HepG2 (cell line): ENCODE measurements around the gene CA7. TPM values are rescaled to one million over a fixed set of nuclear protein-coding genes. Genes with fewer than 3 reads are reported as not detected.

ENCODE experiments used
- BATF2 ChIP-seq: sonication (generic); formaldehyde crosslinking; IDR thresholded peaks from 2 replicates; pipeline ENCODE4 v1.8.0; 2022; ENCODE audit warnings: mild to moderate bottlenecking, missing genetic modification reagents, moderate library complexity
- ELF4 ChIP-seq: sonication (generic); formaldehyde crosslinking; IDR thresholded peaks from 2 replicates; pipeline ENCODE4 v1.5.0; 2020; ENCODE audit warnings: missing genetic modification reagents, mild to moderate bottlenecking, moderate library complexity, borderline replicate concordance
- JUN ChIP-seq: sonication (generic); formaldehyde crosslinking; IDR thresholded peaks from 2 replicates; pipeline ENCODE4 v1.4.0; 2020; ENCODE audit warnings: mild to moderate bottlenecking, missing genetic modification reagents
- MLXIP ChIP-seq: sonication (generic); formaldehyde crosslinking; IDR thresholded peaks from 2 replicates; pipeline ENCODE4 v1.9.0; 2021; ENCODE audit warnings: missing genetic modification reagents, borderline replicate concordance
- NFYB ChIP-seq: sonication (generic); formaldehyde crosslinking; IDR thresholded peaks from 2 replicates; pipeline ENCODE4 v1.4.0; 2020; ENCODE audit warnings: missing genetic modification reagents
- PCBP2 ChIP-seq: fragments of 200-400 bp; formaldehyde crosslinking; optimal IDR thresholded peaks from 2 replicates; pipeline ENCODE3; 2018; ENCODE audit warnings: low read length, low read depth; ENCODE audit not compliant: poor library complexity, severe bottlenecking
- REPIN1 ChIP-seq: sonication (generic); formaldehyde crosslinking; IDR thresholded peaks from 2 replicates; pipeline ENCODE4 v1.8.0; 2022; ENCODE audit warnings: missing genetic modification reagents, low read depth, mild to moderate bottlenecking, borderline replicate concordance
- TCF7L2 ChIP-seq: IDR thresholded peaks from 2 replicates; pipeline ENCODE4 v1.6.1; 2011; ENCODE audit warnings: mild to moderate bottlenecking, low read depth, low read length, moderate library complexity
- ZBTB7B ChIP-seq: sonication (generic); formaldehyde crosslinking; IDR thresholded peaks from 2 replicates; pipeline ENCODE4 v1.4.0; 2020; ENCODE audit warnings: missing genetic modification reagents
- ZFP82 ChIP-seq: sonication (generic); formaldehyde crosslinking; IDR thresholded peaks from 2 replicates; pipeline ENCODE4 v1.5.1; 2020; ENCODE audit warnings: mild to moderate bottlenecking, missing genetic modification reagents, borderline replicate concordance
- ZNF432 ChIP-seq: sonication (generic); formaldehyde crosslinking; IDR thresholded peaks from 2 replicates; pipeline ENCODE4 v1.5.0; 2020; ENCODE audit warnings: missing genetic modification reagents, mild to moderate bottlenecking, borderline replicate concordance
- ZNF510 ChIP-seq: sonication (generic); formaldehyde crosslinking; IDR thresholded peaks from 2 replicates; pipeline ENCODE4 v1.4.0; 2020; ENCODE audit warnings: low read depth, mild to moderate bottlenecking, missing genetic modification reagents
- ZNF543 ChIP-seq: sonication (generic); formaldehyde crosslinking; IDR thresholded peaks from 2 replicates; pipeline ENCODE4 v1.4.0; 2020; ENCODE audit warnings: mild to moderate bottlenecking, missing genetic modification reagents
- polyA plus RNA-seq, 8 experiments: library from polyadenylated mRNA; depleted of rRNA in 3 of 8; stranded (reverse) in 7 of 8; unstranded in 1 of 8; fragments of >200 nt; fragmentation: Illumina TruSeq in 4 of 8; extraction: Trizol in 4 of 8; gene quantifications; 2 replicates each; pipeline versions ENCODE4 v1.2.1 to v1.2.3, GENCODE V29; 2011 to 2016; ENCODE audit warnings: low read depth in 4 of 8, missing spikeins in 1 of 8, mixed read lengths in 1 of 8; ENCODE audit not compliant: insufficient read depth in 1 of 8
- total RNA-seq, 5 experiments: library from RNA; depleted of rRNA; stranded (reverse); fragments of >200 nt; fragmentation: Illumina TruSeq; extraction: Trizol; gene quantifications; 2 replicates each; pipeline ENCODE4 v1.2.3, GENCODE V29; 2016; ENCODE audit warnings: low read depth in 1 of 5
- TF ChIP-seq, protein P1 (sequence below): sonication (generic); formaldehyde crosslinking; IDR thresholded peaks from 2 replicates; pipeline ENCODE4 v1.4.0; 2020; ENCODE audit warnings: missing genetic modification reagents, mild to moderate bottlenecking, borderline replicate concordance

The CA7 gene
- total and polyA plus RNA-seq, 2 of the 13 experiments (the other 11 are each of a cell fraction or from before 2014, with no cell fraction given): not detected

- TF ChIP-seq ZFP82 (peak; percentile 97), JUN (CRISPR knock-in tag) (no peak), MLXIP (CRISPR knock-in tag) (peak; percentile 86; the same call in 1 of the 2 replicates), ZNF543 (CRISPR knock-in tag) (peak; percentile 84; the same call in 1 of the 2 replicates), NFYB (CRISPR knock-in tag) (peak; percentile 33; the same call in 1 of the 2 replicates), PCBP2 (no peak), BATF2 (CRISPR knock-in tag) (no peak; the same call in 1 of the 2 replicates), ELF4 (0 out of 2 replicates have a peak, but pooled peaks have one; percentile 2), ZBTB7B (CRISPR knock-in tag) (peak; percentile 49), TCF7L2 (no peak), ZNF432 (CRISPR knock-in tag) (no peak), REPIN1 (peak; percentile 89), ZNF510 (no peak)
- TF ChIP-seq, protein P1, sequence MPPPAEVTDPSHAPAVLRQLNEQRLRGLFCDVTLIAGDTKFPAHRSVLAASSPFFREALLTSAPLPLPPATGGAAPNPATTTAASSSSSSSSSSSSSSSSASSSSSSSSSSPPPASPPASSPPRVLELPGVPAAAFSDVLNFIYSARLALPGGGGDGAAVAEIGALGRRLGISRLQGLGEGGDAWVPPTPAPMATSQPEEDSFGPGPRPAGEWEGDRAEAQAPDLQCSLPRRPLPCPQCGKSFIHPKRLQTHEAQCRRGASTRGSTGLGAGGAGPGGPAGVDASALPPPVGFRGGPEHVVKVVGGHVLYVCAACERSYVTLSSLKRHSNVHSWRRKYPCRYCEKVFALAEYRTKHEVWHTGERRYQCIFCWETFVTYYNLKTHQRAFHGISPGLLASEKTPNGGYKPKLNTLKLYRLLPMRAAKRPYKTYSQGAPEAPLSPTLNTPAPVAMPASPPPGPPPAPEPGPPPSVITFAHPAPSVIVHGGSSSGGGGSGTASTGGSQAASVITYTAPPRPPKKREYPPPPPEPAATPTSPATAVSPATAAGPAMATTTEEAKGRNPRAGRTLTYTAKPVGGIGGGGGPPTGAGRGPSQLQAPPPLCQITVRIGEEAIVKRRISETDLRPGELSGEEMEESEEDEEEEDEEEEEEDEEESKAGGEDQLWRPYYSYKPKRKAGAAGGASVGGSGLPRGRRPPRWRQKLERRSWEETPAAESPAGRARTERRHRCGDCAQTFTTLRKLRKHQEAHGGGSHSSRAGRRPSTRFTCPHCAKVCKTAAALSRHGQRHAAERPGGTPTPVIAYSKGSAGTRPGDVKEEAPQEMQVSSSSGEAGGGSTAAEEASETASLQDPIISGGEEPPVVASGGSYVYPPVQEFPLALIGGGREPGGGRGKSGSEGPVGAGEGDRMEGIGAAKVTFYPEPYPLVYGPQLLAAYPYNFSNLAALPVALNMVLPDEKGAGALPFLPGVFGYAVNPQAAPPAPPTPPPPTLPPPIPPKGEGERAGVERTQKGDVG (CRISPR knock-in tag): no peak; the same call in 1 of the 2 replicates
These were observed 13.5 kb upstream of the CA7 start, which contains the start of gene NAE1 (continued) for GRCh38 chr16:66830422-66831404.
